GM18861 (cell line): Measurements from ENCODE around the gene NDUFA3.

Source experiments
- ATAC-seq: cut with Tn5 transposase; IDR thresholded peaks from one replicate; pipeline ENCODE4 v1.9.1; 2021; ENCODE audit not compliant: unreplicated experiment

Gene NDUFA3

GRCh38 chr19:54137699-54138488, 35.2 kb downstream of the NDUFA3 start, which contains the start of gene CNOT3:
Gene CNOT3 (plus strand): TSS chr19:54137762. CDS start chr19:54142979, 5,217 bp downstream.
- ATAC-seq, result no peak

- ATAC-seq, result no peak
Measured at GRCh38 chr19:54138489-54139256, 36.0 kb downstream of the NDUFA3 start.

GRCh38 chr19:54141356-54141755, 38.7 kb downstream of the NDUFA3 start:
- ATAC-seq, result no peak

GRCh38 chr19:54142166-54142780, 39.6 kb downstream of the NDUFA3 start:
- no peak for ATAC-seq

GRCh38 chr19:54145541-54146158, 43.0 kb downstream of the NDUFA3 start:
- ATAC-seq, result no peak

GRCh38 chr19:54147676-54148075, 45.0 kb downstream of the NDUFA3 start:
- ATAC-seq, result no peak

- ATAC-seq, result no peak
Measured at GRCh38 chr19:54148158-54148557, 45.5 kb downstream of the NDUFA3 start.

- ATAC-seq, result no peak
Measured at GRCh38 chr19:54149021-54149812, 46.6 kb downstream of the NDUFA3 start.

- ATAC-seq, result no peak
Measured at GRCh38 chr19:54151362-54152035, 48.8 kb downstream of the NDUFA3 start.

- ATAC-seq, result no peak
Measured at GRCh38 chr19:54152267-54152666, 49.6 kb downstream of the NDUFA3 start.

- ATAC-seq, result no peak
Measured at GRCh38 chr19:54152878-54153524, 50.3 kb downstream of the NDUFA3 start.

- no peak for ATAC-seq
Measured at GRCh38 chr19:54153731-54154326, 51.2 kb downstream of the NDUFA3 start.

- ATAC-seq, result no peak
Measured at GRCh38 chr19:54154603-54155345, 52.1 kb downstream of the NDUFA3 start.

- ATAC-seq, result no peak
Measured at GRCh38 chr19:54155694-54156093, 53.0 kb downstream of the NDUFA3 start.

- no peak for ATAC-seq
Measured at GRCh38 chr19:54156490-54156889, 53.8 kb downstream of the NDUFA3 start.

GRCh38 chr19:54156953-54157352, 54.3 kb downstream of the NDUFA3 start:
- ATAC-seq, result no peak
